Loucy (cell line): ENCODE data around the gene MUS81.
A peak's percentile ranks its signal among the peaks of the same experiment; 100 is the strongest.

Experiments used
- H2AFZ ChIP-seq: fragments of 200-600 bp; sonication (generic); 2 replicates; pipeline ENCODE4 v1.6.0; 2016; ENCODE audit warnings: antibody characterized with exemption, mild to moderate bottlenecking, low read length, moderate library complexity
- H3F3A ChIP-seq: fragments of 200-600 bp; 2 replicates; pipeline ENCODE4 v1.6.0; 2016; ENCODE audit warnings: antibody characterized with exemption, low read depth, mild to moderate bottlenecking
- H3K27me3 ChIP-seq: fragments of 200-600 bp; sonication (generic); 2 replicates; pipeline ENCODE4 v1.6.1; 2014; ENCODE audit warnings: low read length, mild to moderate bottlenecking; ENCODE audit not compliant: insufficient read depth, poor library complexity, severe bottlenecking
- H3K36me3 ChIP-seq: fragments of 200-600 bp; sonication (generic); 2 replicates; pipeline ENCODE4 v1.6.1; 2016; ENCODE audit warnings: low read length; ENCODE audit not compliant: insufficient read depth
- H3K4me1 ChIP-seq: fragments of 200-600 bp; sonication (generic); 2 replicates; pipeline ENCODE4 v1.5.1; 2014; ENCODE audit warnings: low read length, mild to moderate bottlenecking; ENCODE audit not compliant: insufficient read depth, poor library complexity, severe bottlenecking
- H3K4me2 ChIP-seq: fragments of 200-600 bp; sonication (generic); 2 replicates; pipeline ENCODE4 v1.6.0; 2014; ENCODE audit warnings: antibody characterized with exemption, low read length, low read depth, mild to moderate bottlenecking; ENCODE audit not compliant: poor library complexity, severe bottlenecking
- H3K4me3 ChIP-seq: fragments of 200-600 bp; sonication (generic); 2 replicates; pipeline ENCODE4 v1.5.1; 2014; ENCODE audit warnings: low read length, mild to moderate bottlenecking, mixed read lengths; ENCODE audit not compliant: poor library complexity, severe bottlenecking
- H3K79me2 ChIP-seq: fragments of 200-600 bp; sonication (generic); 2 replicates; pipeline ENCODE4 v1.6.1; 2014; ENCODE audit warnings: low read length; ENCODE audit not compliant: insufficient read depth
- H3K9ac ChIP-seq: fragments of 200-600 bp; sonication (generic); 2 replicates; pipeline ENCODE4 v1.6.0; 2014; ENCODE audit warnings: mild to moderate bottlenecking, low read depth, low read length, moderate library complexity; ENCODE audit not compliant: poor library complexity, severe bottlenecking
- H3K9me2 ChIP-seq: fragments of 200-600 bp; sonication (generic); replicated peaks from 2 replicates; pipeline ENCODE4 v1.6.1; 2016; ENCODE audit warnings: low read depth, low read length, mixed read lengths
- H3K9me3 ChIP-seq: fragments of 200-600 bp; sonication (generic); 2 replicates; pipeline ENCODE4 v1.6.1; 2014; ENCODE audit warnings: mild to moderate bottlenecking, antibody characterized with exemption, low read length, low read depth; ENCODE audit not compliant: insufficient read depth
- H4K20me1 ChIP-seq: fragments of 200-600 bp; sonication (generic); 2 replicates; pipeline ENCODE4 v1.6.0; 2014; ENCODE audit warnings: antibody characterized with exemption, low read length, mild to moderate bottlenecking; ENCODE audit not compliant: insufficient read depth, poor library complexity, severe bottlenecking
- EZH2phosphoT487 ChIP-seq: fragments of 200-600 bp; IDR thresholded peaks from 2 replicates; pipeline ENCODE4 v1.6.1; 2018; ENCODE audit warnings: antibody characterized with exemption, mild to moderate bottlenecking, moderate library complexity, borderline replicate concordance
- TF ChIP-seq, protein P1 (sequence below): fragments of 200-600 bp; sonication (generic); conservative IDR thresholded peaks from 2 replicates; pipeline ENCODE4 v1.5.1; 2014; ENCODE audit warnings: mild to moderate bottlenecking, antibody characterized with exemption, low read length

The MUS81 gene

DNA sequence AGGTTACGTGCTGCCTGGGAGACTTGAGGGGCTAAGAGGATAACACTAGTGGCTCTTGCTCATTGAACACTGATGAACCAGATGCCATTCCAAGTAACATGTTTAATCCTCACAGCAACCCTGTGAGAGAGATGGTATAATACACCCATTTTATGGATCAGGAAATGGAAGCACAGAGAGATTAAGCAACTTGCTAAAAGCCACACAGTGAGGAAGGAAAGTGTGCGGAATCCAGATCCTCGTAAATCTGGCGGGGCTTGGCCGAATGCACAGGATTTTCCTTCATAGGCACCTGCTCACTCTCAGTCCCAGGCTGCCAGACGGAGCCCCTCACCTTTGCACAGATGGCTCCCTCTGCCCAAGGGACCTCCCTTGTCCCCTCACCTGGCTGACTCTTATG lies 47.6 kb downstream of the MUS81 start:
- Histone ChIP-seq H3K4me1 (peaks cover 6% of the 10 kb centered on the region), H3K4me3 (no peak overlapping the region), H4K20me1 (no peaks in the 10 kb centered on the region), H3K9me2 (no peaks in the 10 kb centered on the region), H2AFZ (no peak overlapping the region), H3K4me2 (no peak overlapping the region), H3K9ac (no peak overlapping the region), H3K36me3 (no peaks in the 10 kb centered on the region), H3F3A (no peaks in the 10 kb centered on the region), H3K27me3 (no peaks in the 10 kb centered on the region), H3K9me3 (no peaks in the 10 kb centered on the region), H3K79me2 (no peaks in the 10 kb centered on the region)
- TF ChIP-seq EZH2phosphoT487, result no peak
- TF ChIP-seq, protein P1, sequence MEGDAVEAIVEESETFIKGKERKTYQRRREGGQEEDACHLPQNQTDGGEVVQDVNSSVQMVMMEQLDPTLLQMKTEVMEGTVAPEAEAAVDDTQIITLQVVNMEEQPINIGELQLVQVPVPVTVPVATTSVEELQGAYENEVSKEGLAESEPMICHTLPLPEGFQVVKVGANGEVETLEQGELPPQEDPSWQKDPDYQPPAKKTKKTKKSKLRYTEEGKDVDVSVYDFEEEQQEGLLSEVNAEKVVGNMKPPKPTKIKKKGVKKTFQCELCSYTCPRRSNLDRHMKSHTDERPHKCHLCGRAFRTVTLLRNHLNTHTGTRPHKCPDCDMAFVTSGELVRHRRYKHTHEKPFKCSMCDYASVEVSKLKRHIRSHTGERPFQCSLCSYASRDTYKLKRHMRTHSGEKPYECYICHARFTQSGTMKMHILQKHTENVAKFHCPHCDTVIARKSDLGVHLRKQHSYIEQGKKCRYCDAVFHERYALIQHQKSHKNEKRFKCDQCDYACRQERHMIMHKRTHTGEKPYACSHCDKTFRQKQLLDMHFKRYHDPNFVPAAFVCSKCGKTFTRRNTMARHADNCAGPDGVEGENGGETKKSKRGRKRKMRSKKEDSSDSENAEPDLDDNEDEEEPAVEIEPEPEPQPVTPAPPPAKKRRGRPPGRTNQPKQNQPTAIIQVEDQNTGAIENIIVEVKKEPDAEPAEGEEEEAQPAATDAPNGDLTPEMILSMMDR, result no peak

DNA sequence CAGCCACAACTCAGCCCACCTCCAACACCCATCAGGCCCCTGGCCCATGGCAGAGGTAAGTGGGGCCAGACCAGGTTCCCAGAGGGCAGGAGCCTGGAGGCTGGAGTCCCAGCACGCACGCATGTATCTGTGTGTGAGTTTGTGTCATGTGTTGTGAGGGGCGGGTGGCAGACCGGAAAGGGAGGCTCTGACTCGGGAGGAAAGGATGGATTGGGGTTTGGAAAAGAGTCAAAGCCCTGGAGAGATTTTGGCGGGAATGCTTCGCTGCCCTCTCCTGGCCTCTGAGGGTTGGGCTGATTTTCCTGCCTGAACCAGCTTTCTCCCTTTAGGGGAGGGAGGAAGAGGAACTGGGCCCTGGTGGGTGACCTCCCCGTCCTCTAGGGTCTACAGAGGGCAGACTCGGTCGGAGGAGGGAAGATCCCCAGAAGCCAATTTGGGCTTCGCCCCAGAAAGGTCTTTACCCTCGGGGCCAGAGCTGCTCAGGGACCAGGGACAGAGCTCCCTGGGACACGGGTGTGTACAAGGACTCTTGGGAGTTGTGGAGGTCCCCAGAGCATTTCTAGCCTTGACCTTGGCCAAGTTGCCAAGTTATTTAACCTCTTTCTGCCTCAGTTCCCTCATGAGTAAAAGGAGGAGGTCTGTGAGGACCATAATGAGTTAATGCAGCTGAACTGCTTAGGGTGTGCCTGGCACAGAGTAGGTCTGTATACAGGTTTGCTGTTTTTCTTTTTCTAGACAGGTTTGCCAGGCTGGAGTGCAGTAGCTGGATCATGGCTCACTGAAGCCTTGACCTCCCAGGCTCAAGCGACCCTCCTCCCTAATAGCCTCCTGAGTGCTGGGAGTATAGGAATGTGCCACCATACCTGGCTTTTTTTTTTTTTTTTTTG lies 51.7 kb downstream of the MUS81 start:
- Histone ChIP-seq H3K4me1 (peaks cover 10% of the 10 kb centered on the region), H4K20me1 (no peaks in the 10 kb centered on the region), H3K79me2 (peaks cover 9% of the 10 kb centered on the region; the same call in 1 of the 2 replicates), H3F3A (no peaks in the 10 kb centered on the region), H3K9me3 (no peaks in the 10 kb centered on the region), H3K4me2 (no peak overlapping the region), H2AFZ (no peak overlapping the region), H3K27me3 (no peaks in the 10 kb centered on the region), H3K36me3 (no peaks in the 10 kb centered on the region), H3K9me2 (no peaks in the 10 kb centered on the region), H3K9ac (no peak overlapping the region), H3K4me3 (no peak overlapping the region)
- TF ChIP-seq, protein P1, result peak; percentile 42
- TF ChIP-seq EZH2phosphoT487, result no peak

DNA sequence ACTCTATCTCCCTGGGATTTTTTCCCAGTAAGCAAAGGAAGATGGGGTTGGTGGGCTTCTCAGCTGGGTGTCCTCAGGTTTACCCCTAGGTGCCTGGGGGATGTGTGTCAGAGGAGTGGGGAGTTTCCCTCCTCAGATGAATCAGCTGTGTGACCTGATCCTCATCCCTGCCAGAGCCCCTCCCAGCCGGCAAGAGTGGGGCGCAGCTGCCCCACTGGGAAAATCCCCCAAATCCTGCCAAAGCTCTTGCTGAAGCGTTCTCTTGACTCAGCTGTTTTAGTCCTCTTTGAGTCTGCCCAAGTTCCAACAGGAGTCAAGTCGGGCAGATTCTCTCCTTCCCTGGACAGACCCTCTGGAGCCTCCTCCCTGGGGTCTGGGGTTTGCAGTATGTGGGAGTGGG lies 52.6 kb downstream of the MUS81 start:
- Histone ChIP-seq H3K9ac (no peak overlapping the region), H3K79me2 (peaks cover 19% of the 10 kb centered on the region), H3F3A (no peaks in the 10 kb centered on the region), H4K20me1 (no peaks in the 10 kb centered on the region), H3K4me3 (no peak overlapping the region), H3K9me3 (no peaks in the 10 kb centered on the region), H2AFZ (no peak overlapping the region), H3K9me2 (no peaks in the 10 kb centered on the region), H3K4me2 (no peak overlapping the region), H3K4me1 (peaks cover 16% of the 10 kb centered on the region), H3K36me3 (no peaks in the 10 kb centered on the region), H3K27me3 (no peaks in the 10 kb centered on the region)
- TF ChIP-seq EZH2phosphoT487, result no peak
- TF ChIP-seq, protein P1, result no peak
